AG09309 (cell line): ENCODE data around the gene SMIM43.

Source experiments
- DNase-seq: peaks from one replicate; pipeline ENCODE4 v3.0.0-alpha.2; 2010; ENCODE audit warnings: low read depth
- H3K4me3 ChIP-seq: 2 replicates; pipeline ENCODE4 v1.5.1; 2011; ENCODE audit warnings: mild to moderate bottlenecking, low read depth, low read length, moderate library complexity; ENCODE audit not compliant: control insufficient read depth
- TF ChIP-seq, protein P1 (sequence below): IDR thresholded peaks from 2 replicates; pipeline ENCODE4 v1.5.1; 2011; ENCODE audit warnings: mild to moderate bottlenecking, low read depth, low read length, inconsistent platforms; ENCODE audit not compliant: insufficient read depth, control insufficient read depth; ENCODE audit errors: missing control alignments

The SMIM43 gene

DNA sequence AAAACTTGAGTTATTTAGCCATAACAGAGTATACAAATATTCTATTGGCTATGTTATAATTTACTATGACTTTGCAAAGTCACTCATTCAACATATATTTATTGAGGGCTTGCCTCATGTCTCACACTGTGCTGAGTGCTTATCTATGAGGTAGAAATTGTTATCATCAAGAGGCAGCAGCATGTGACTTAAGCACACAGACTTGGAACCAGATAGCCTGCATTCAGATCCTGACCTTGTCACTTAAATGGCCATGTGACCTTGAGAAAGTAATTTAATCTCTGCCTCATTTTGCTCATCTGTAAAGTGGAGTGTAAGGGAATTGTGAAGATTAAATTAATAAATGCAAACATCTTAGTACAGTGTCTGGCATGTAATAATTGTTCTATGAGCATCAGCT, 26.0 kb upstream of the SMIM43 start:
- H3K4me3 ChIP-seq, result no peak overlapping the region
- TF ChIP-seq, protein P1, sequence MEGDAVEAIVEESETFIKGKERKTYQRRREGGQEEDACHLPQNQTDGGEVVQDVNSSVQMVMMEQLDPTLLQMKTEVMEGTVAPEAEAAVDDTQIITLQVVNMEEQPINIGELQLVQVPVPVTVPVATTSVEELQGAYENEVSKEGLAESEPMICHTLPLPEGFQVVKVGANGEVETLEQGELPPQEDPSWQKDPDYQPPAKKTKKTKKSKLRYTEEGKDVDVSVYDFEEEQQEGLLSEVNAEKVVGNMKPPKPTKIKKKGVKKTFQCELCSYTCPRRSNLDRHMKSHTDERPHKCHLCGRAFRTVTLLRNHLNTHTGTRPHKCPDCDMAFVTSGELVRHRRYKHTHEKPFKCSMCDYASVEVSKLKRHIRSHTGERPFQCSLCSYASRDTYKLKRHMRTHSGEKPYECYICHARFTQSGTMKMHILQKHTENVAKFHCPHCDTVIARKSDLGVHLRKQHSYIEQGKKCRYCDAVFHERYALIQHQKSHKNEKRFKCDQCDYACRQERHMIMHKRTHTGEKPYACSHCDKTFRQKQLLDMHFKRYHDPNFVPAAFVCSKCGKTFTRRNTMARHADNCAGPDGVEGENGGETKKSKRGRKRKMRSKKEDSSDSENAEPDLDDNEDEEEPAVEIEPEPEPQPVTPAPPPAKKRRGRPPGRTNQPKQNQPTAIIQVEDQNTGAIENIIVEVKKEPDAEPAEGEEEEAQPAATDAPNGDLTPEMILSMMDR, result no peak
- no peak for DNase-seq

DNA sequence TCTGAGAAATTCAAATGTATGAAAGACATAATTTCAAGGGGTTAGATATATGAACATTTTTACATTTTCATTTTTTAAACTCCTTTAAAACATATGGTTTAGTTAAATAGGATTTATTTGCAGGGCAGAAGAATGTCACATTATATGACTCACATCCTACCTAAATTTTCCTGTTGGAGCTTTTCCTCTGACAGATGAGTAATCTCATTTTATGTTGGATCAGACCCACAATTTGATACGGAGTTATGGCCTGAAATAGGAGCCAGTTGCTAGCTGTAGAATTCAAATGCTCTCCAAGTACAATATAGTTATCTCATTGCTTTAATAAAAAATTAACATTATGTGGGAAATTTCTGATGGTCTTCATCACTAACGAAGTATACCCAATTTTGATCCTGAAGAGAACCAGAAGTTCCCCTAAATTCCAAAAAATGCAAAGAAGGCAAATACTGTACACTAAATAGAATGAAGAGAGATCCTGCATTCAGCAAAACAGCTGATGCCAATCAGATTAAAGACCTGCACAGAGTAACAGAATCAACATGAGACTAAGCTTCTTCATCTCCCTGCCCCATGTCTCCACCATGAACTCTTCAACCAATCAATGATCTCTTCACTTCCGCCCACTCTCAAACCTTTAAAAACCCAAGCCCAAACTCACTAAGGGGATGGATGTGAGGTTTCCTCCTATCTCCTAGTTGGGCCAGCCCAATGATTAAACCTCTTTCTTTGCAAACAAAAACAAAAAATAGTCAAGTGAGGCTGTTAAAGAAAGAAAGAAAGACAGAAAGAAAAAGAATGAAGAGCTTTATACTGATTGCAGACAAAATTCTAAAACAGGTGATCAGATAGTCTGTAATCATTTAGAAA, 25.2 kb upstream of the SMIM43 start:
- TF ChIP-seq, protein P1, result no peak
- DNase-seq, result peak; percentile 62
- H3K4me3 ChIP-seq, result no peak overlapping the region

DNA sequence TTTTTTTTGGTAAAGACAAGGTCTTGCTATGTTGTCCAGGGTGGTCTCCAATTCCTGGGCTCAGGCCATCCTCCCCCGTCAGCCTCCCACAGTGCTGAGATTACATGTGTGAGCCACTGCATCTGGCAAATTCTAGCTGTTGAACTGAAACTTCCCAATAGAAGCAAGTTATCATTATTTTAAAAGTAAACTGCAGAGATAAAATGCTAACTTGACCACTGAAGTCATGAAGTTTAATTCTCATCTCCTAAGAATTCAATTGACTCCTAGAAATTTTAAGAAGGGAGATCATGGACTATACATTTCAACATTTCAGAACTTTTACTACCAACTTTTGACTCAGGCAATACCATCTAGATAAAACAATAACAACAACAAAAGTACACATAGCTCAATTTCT, 24.5 kb upstream of the SMIM43 start:
- DNase-seq, result no peak
- H3K4me3 ChIP-seq, result no peak overlapping the region
- TF ChIP-seq, protein P1, result no peak

DNA sequence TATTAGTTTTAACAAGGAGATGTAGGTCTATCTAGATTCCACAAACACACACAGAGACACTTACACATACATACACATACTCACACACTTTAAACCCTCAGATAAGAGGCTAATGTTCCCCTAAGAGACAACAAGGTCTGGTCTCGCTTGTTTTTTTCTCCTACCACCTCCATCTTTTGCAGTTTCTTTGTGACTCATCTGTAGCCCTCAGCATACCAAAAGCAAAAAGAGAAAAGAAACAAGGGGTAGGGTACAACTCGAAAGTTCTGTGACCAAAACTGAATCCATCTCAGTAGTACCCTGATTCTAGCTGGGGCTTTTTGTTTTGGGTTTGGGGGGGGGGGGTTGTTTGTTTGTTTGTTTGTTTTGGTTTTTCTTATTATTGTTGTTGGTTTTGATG, 23.9 kb upstream of the SMIM43 start:
- H3K4me3 ChIP-seq, result no peak overlapping the region
- no peak for DNase-seq
- TF ChIP-seq, protein P1, result no peak

DNA sequence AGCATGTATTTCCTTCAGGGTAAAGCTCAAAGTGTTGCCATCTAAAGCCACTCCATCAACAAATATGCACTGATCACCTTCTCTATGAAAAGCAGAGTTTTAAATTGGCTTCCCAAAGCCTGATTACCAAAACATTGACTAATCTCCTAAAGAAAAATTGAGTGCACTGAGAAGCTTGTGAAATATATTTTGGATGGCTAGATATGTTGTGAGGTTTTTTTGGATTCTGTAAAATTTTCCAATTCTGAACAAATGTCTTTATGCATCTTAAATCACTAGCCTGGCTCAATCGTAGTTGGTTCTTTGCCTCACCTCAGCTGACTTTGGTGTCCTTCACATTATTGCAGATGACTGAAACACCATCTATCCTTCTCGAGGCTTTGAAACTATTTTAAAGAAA, 21.3 kb upstream of the SMIM43 start:
- TF ChIP-seq, protein P1, result no peak
- H3K4me3 ChIP-seq, result no peak overlapping the region
- DNase-seq, result no peak

DNA sequence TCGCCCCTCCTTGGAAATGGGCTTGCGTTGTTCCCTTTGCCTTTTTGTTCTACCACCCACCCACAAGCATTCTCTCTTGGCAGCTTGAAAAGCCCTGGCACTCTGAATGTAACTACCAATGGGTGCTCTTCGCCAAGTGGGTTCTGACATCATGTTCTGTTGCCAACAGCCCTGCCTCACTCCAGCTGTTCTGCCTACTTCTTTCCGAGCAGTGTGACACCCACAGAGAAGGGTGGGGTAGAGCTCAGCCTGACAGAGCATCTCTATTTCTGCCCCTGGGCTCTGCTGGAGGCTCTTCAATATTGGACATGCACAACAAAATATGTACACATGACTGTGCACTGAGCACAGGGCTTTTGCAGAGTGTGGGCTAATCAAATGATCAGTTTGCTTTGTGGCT, 20.5 kb upstream of the SMIM43 start:
- H3K4me3 ChIP-seq, result no peak overlapping the region
- TF ChIP-seq, protein P1, result no peak
- DNase-seq, result no peak
